CD4-positive, alpha-beta T cell (primary cell): Measurements from ENCODE around the gene GXYLT1. TPM values are rescaled to one million over a fixed set of nuclear protein-coding genes. Genes with fewer than 3 reads are reported as not detected.

ENCODE experiments used
- ATAC-seq: fragments of 200-7000 bp; cut with Tn5 transposase; one replicate; pipeline ENCODE4 v1.10.0; 2022; ENCODE audit warnings: mild to moderate bottlenecking; ENCODE audit not compliant: poor library complexity
- CTCF ChIA-PET: fragments of 350-600 bp; sonication (Branson Sonifier 250); formaldehyde crosslinking; loops from one replicate; lab custom pipeline; 2021; ENCODE audit warnings: antibody characterized with exemption, inconsistent platforms; lab: Charles Lee
- POLR2A ChIA-PET: fragments of 350-600 bp; sonication (Branson Sonifier 250); formaldehyde crosslinking; loops from one replicate; lab custom pipeline; 2021; ENCODE audit warnings: antibody characterized with exemption, inconsistent platforms; lab: Charles Lee
- DNase-seq, 14 experiments: peaks; one replicate each; pipeline ENCODE4 v3.0.0-alpha.2; 2013 to 2020; ENCODE audit warnings: mixed read lengths in 2 of 14
- H3K27ac ChIP-seq, 2 donors: one replicate each; pipeline versions ENCODE4 v1.5.1 to v1.7.0; 2013; ENCODE audit warnings: low read length in 2 of 2, low read depth in 1 of 2, mild to moderate bottlenecking in 1 of 2
- H3K27me3 ChIP-seq, 2 experiments: 1 replicate in 1 of 2; 2 replicates in 1 of 2; pipeline versions ENCODE4 v1.6.1 to v1.7.0; 2013; ENCODE audit warnings: low read length in 2 of 2, control low read depth in 1 of 2, mild to moderate bottlenecking in 1 of 2, moderate library complexity in 1 of 2; ENCODE audit not compliant: insufficient read depth in 2 of 2, control insufficient read depth in 1 of 2
- H3K36me3 ChIP-seq: one replicate; pipeline ENCODE4 v1.6.1; 2013; ENCODE audit warnings: low read length, control low read depth; ENCODE audit not compliant: insufficient read depth
- H3K4me1 ChIP-seq: one replicate; pipeline ENCODE4 v1.6.1; 2013; ENCODE audit warnings: low read length, control low read depth; ENCODE audit not compliant: insufficient read depth
- H3K4me3 ChIP-seq: one replicate; pipeline ENCODE4 v1.5.1; 2013; ENCODE audit warnings: mild to moderate bottlenecking, low read length, moderate library complexity
- H3K9me3 ChIP-seq, 2 experiments: 1 replicate in 1 of 2; 2 replicates in 1 of 2; pipeline versions ENCODE4 v1.6.1 to v1.7.0; 2013; ENCODE audit warnings: low read length in 2 of 2, mild to moderate bottlenecking in 2 of 2, control low read depth in 1 of 2, moderate library complexity in 1 of 2; ENCODE audit not compliant: control insufficient read depth in 1 of 2, insufficient read depth in 1 of 2
- H3K27ac Mint-ChIP-seq: one replicate; pipeline ENCODE4 v1.8.0; 2020; ENCODE audit warnings: mixed read lengths
- H3K27me3 Mint-ChIP-seq: one replicate; pipeline ENCODE4 v1.8.0; 2021; ENCODE audit warnings: mixed read lengths
- H3K36me3 Mint-ChIP-seq: one replicate; pipeline ENCODE4 v1.8.0; 2021; ENCODE audit warnings: low read depth, mixed read lengths
- H3K4me1 Mint-ChIP-seq: one replicate; pipeline ENCODE4 v1.8.0; 2021; ENCODE audit warnings: low read depth, mixed read lengths
- H3K4me3 Mint-ChIP-seq: one replicate; pipeline ENCODE4 v1.8.0; 2020; ENCODE audit warnings: mild to moderate bottlenecking, mixed read lengths
- H3K9me3 Mint-ChIP-seq: one replicate; pipeline ENCODE4 v1.8.0; 2020; ENCODE audit warnings: mixed read lengths
- CTCF ChIP-seq: fragments of 200-600 bp; IDR thresholded peaks from one replicate; pipeline ENCODE4 v1.8.0; 2022; ENCODE audit warnings: antibody characterized with exemption, mild to moderate bottlenecking
- intact Hi-C, 2 experiments: fragments of 100-400 bp; cut with DNase I in 1 of 2; cut with micrococcal nuclease in 1 of 2; formaldehyde crosslinking; loops; one replicate each; pipeline versions ENCODE4 v1.15.1 to v1.9.0; 2023 to 2025; cut with DNase I, micrococcal nuclease
- total RNA-seq, 174 experiments: library from RNA in 2 of 174; stranded (reverse) in 2 of 174; gene quantifications; one replicate each; pipeline ENCODE4 v1.2.3 and lab custom pipeline; 2021 to 2026

Gene GXYLT1
- total RNA-seq, 2 experiments from 2014 or later, result 8.0 to 8.2 TPM

- intact Hi-C loops, result loop anchor here in 1 of 2 experiments (5.0 kb wide), 2 partner anchors 40 to 825 kb away; partner anchors contain the start of gene GXYLT1
- CTCF ChIA-PET, result interaction anchor here (1.7 kb wide), 1 partner anchor 79 kb away, joined by 5 read pairs; no protein-coding TSS in a partner anchor
- H3K27me3 ChIP-seq, result no peaks in the 10 kb centered on the region
- H3K27ac ChIP-seq, result no peak overlapping the region
- no peak overlapping the region for H3K4me3 Mint-ChIP-seq
- H3K4me3 ChIP-seq, result no peak overlapping the region
- no peak for DNase-seq
- peaks cover 35% of the 10 kb centered on the region for H3K4me1 Mint-ChIP-seq
- H3K36me3 Mint-ChIP-seq, result peaks cover 17% of the 10 kb centered on the region
- no peak for ATAC-seq
- no peaks in the 10 kb centered on the region for H3K36me3 ChIP-seq
- no peaks in the 10 kb centered on the region for H3K9me3 Mint-ChIP-seq
- POLR2A ChIA-PET, result interaction anchor here (1.3 kb wide), 1 partner anchor 10 kb away, joined by 4 read pairs; no protein-coding TSS in a partner anchor
- no peaks in the 10 kb centered on the region for H3K4me1 ChIP-seq
- H3K9me3 ChIP-seq, result no peaks in the 10 kb centered on the region
- H3K27me3 Mint-ChIP-seq, result no peaks in the 10 kb centered on the region
- no peak for TF ChIP-seq CTCF
- peak overlapping the region; percentile 57 for H3K27ac Mint-ChIP-seq
Observed at GRCh38 chr12:42102720-42103119, 42.0 kb downstream of the GXYLT1 start.

- peaks cover 23% of the 10 kb centered on the region for H3K36me3 Mint-ChIP-seq
- H3K4me1 Mint-ChIP-seq, result peaks cover 54% of the 10 kb centered on the region
- H3K9me3 Mint-ChIP-seq, result no peaks in the 10 kb centered on the region
- POLR2A ChIA-PET, result no interaction called here
- H3K27ac ChIP-seq, result no peak overlapping the region
- H3K4me3 Mint-ChIP-seq, result no peak overlapping the region
- no peaks in the 10 kb centered on the region for H3K9me3 ChIP-seq
- ATAC-seq, result no peak
- CTCF ChIA-PET, result no interaction called here
- no peaks in the 10 kb centered on the region for H3K27me3 ChIP-seq
- no peak for TF ChIP-seq CTCF
- intact Hi-C loops, result no loop called here
- no peak overlapping the region for H3K4me3 ChIP-seq
- DNase-seq, result no peak
- no peaks in the 10 kb centered on the region for H3K36me3 ChIP-seq
- H3K27me3 Mint-ChIP-seq, result no peaks in the 10 kb centered on the region
- peaks cover 1% of the 10 kb centered on the region for H3K4me1 ChIP-seq
- H3K27ac Mint-ChIP-seq, result peak overlapping the region; percentile 92
Observed at GRCh38 chr12:42099433-42099832, 45.2 kb downstream of the GXYLT1 start.

GRCh38 chr12:42097971-42098370, 46.7 kb downstream of the GXYLT1 start:
- Mint-ChIP-seq H3K36me3 (peaks cover 23% of the 10 kb centered on the region), H3K27ac (peak overlapping the region; percentile 92), H3K4me1 (peaks cover 50% of the 10 kb centered on the region), H3K9me3 (no peaks in the 10 kb centered on the region), H3K27me3 (no peaks in the 10 kb centered on the region), H3K4me3 (peak overlapping the region; percentile 82)
- intact Hi-C loops, result no loop called here
- Histone ChIP-seq H3K27me3 (no peaks in the 10 kb centered on the region), H3K9me3 (no peaks in the 10 kb centered on the region), H3K4me1 (peaks cover 7% of the 10 kb centered on the region), H3K36me3 (no peaks in the 10 kb centered on the region), H3K4me3 (peak overlapping the region; percentile 51), H3K27ac (peak overlapping the region; percentile 57 to 71)
- ATAC-seq (peak; percentile 90), DNase-seq (peak in 4 of 14 experiments; percentile 17 to 87 (median 76))
- CTCF ChIA-PET, result interaction anchor here (1.5 kb wide), 1 partner anchor 47 kb away, joined by 4 read pairs; the partner anchor contains the start of gene GXYLT1
- POLR2A ChIA-PET, result interaction anchor here (1.0 to 2.3 kb wide), 3 partner anchors 47 to 229 kb away, joined by 4 to 8 read pairs (median 4); partner anchors contain the start of genes GXYLT1 and YAF2
- no peak for TF ChIP-seq CTCF
